SK-N-MC (cell line): Measurements from ENCODE around the gene IFT81.
"Not testable (repeated sequence)": the region's sequence is repeated elsewhere in the genome, so short reads cannot be mapped to it uniquely, and the experiment has no call there.

Experiments used
- DNase-seq: peaks from one replicate; pipeline ENCODE4 v3.0.0-alpha.2; 2011; ENCODE audit warnings: low read depth, low spot score
- H3K27ac ChIP-seq: fragments of 200-600 bp; sonication (generic); 2 replicates; pipeline ENCODE4 v1.5.1; 2016; ENCODE audit warnings: mixed run types
- H3K36me3 ChIP-seq: fragments of 200-600 bp; sonication (generic); 2 replicates; pipeline ENCODE4 v1.6.1; 2017; ENCODE audit warnings: antibody characterized with exemption, low read length, mixed read lengths; ENCODE audit not compliant: insufficient read depth
- H3K4me3 ChIP-seq: fragments of 200-600 bp; sonication (generic); 2 replicates; pipeline ENCODE4 v1.5.1; 2016
- H3K9ac ChIP-seq: fragments of 200-600 bp; sonication (generic); 2 replicates; pipeline ENCODE4 v1.8.0; 2017; ENCODE audit warnings: mixed run types, mixed read lengths; ENCODE audit not compliant: insufficient read length
- H3K9me3 ChIP-seq: fragments of 200-600 bp; sonication (generic); 2 replicates; pipeline ENCODE4 v1.6.1; 2017; ENCODE audit warnings: low read depth, mild to moderate bottlenecking, antibody characterized with exemption, low read length, moderate library complexity, mixed read lengths
- EZH2 ChIP-seq: fragments of 200-600 bp; sonication (generic); IDR thresholded peaks from one replicate; pipeline ENCODE4 v1.6.1; 2017; ENCODE audit warnings: antibody characterized with exemption
- FOXP2 ChIP-seq: optimal IDR thresholded peaks from 2 replicates; pipeline ENCODE3; 2011; ENCODE audit warnings: mild to moderate bottlenecking, moderate library complexity; ENCODE audit not compliant: insufficient read depth; ENCODE audit errors: extremely low read length, control extremely low read depth
- POLR2AphosphoS5 ChIP-seq: IDR thresholded peaks from 2 replicates; pipeline ENCODE4 v1.6.1; 2012; ENCODE audit warnings: mild to moderate bottlenecking, low read depth, low read length, borderline replicate concordance

IFT81 gene

GRCh38 chr12:110200124-110200417 lies 75.9 kb downstream of the IFT81 start:
- H3K36me3 ChIP-seq: peaks cover 22% of the 10 kb centered on the region
- DNase-seq: no peak
- H3K9me3 ChIP-seq: no peaks in the 10 kb centered on the region
- no peak overlapping the region for H3K4me3 ChIP-seq
- no peak overlapping the region for H3K9ac ChIP-seq
- H3K27ac ChIP-seq: no peak overlapping the region
- no peak for TF ChIP-seq FOXP2
- TF ChIP-seq EZH2: no peak
- TF ChIP-seq POLR2AphosphoS5: no peak

- no peak overlapping the region for H3K27ac ChIP-seq
- H3K9ac ChIP-seq: no peak overlapping the region
- H3K4me3 ChIP-seq: no peak overlapping the region
- no peaks in the 10 kb centered on the region for H3K9me3 ChIP-seq
- no peak for TF ChIP-seq FOXP2
- no peak for DNase-seq
- H3K36me3 ChIP-seq: peaks cover 25% of the 10 kb centered on the region
Measured at GRCh38 chr12:110201995-110202394, 77.8 kb downstream of the IFT81 start.

GRCh38 chr12:110203546-110203945 lies 79.4 kb downstream of the IFT81 start:
- H3K27ac ChIP-seq: no peak overlapping the region
- no peak overlapping the region for H3K4me3 ChIP-seq
- no peak for DNase-seq
- no peak overlapping the region for H3K9ac ChIP-seq
- H3K36me3 ChIP-seq: peaks cover 25% of the 10 kb centered on the region
- TF ChIP-seq FOXP2 (no peak), POLR2AphosphoS5 (no peak), EZH2 (no peak)
- H3K9me3 ChIP-seq: no peaks in the 10 kb centered on the region

GRCh38 chr12:110205931-110206330 lies 81.8 kb downstream of the IFT81 start:
- Histone ChIP-seq H3K9me3 (no peaks in the 10 kb centered on the region), H3K9ac (no peak overlapping the region), H3K27ac (peak overlapping the region; percentile 25; the same call in 1 of the 2 replicates), H3K4me3 (no peak overlapping the region), H3K36me3 (peaks cover 25% of the 10 kb centered on the region)
- TF ChIP-seq FOXP2 (no peak), POLR2AphosphoS5 (no peak), EZH2 (no peak)
- no peak for DNase-seq

- not testable (repeated sequence) for H3K9ac ChIP-seq, DNase-seq
- H3K27ac ChIP-seq: peak overlapping the region; percentile 88
Measured at GRCh38 chr12:110211639-110212536, 87.7 kb downstream of the IFT81 start.

GRCh38 chr12:110217996-110218674 lies 94.0 kb downstream of the IFT81 start:
- Histone ChIP-seq H3K4me3 (no peak overlapping the region), H3K27ac (peak overlapping the region; percentile 90), H3K9me3 (peaks cover 3% of the 10 kb centered on the region; the same call in 1 of the 2 replicates), H3K36me3 (peaks cover 9% of the 10 kb centered on the region), H3K9ac (peak overlapping the region; percentile 15)
- TF ChIP-seq FOXP2 (no peak), POLR2AphosphoS5 (no peak), EZH2 (no peak)
- DNase-seq: no peak

More at GRCh38 chr12:110211639-110212536, 87.7 kb downstream of the IFT81 start:
- H3K9me3 ChIP-seq: not testable (repeated sequence)
- peaks cover 12% of the 10 kb centered on the region for H3K36me3 ChIP-seq
- 0 out of 2 replicates have a peak overlapping the region, but pooled peaks have one; percentile 19 for H3K4me3 ChIP-seq

- no peak for DNase-seq
- no peak overlapping the region for H3K9ac ChIP-seq
- TF ChIP-seq FOXP2: no peak
- peak overlapping the region; percentile 34 for H3K27ac ChIP-seq
- H3K9me3 ChIP-seq: no peaks in the 10 kb centered on the region
- no peak overlapping the region for H3K4me3 ChIP-seq
- peaks cover 4% of the 10 kb centered on the region for H3K36me3 ChIP-seq
Measured at GRCh38 chr12:110222027-110222426, 97.9 kb downstream of the IFT81 start.

- peak overlapping the region; percentile 34 for H3K27ac ChIP-seq
- no peak overlapping the region for H3K9ac ChIP-seq
- DNase-seq: no peak
- H3K4me3 ChIP-seq: no peak overlapping the region
- H3K36me3 ChIP-seq: peaks cover 4% of the 10 kb centered on the region
- TF ChIP-seq FOXP2 (no peak), POLR2AphosphoS5 (no peak), EZH2 (no peak)
- no peaks in the 10 kb centered on the region for H3K9me3 ChIP-seq
Measured at GRCh38 chr12:110222433-110222832, 98.3 kb downstream of the IFT81 start.

- H3K27ac ChIP-seq: peak overlapping the region; percentile 93
- H3K9ac ChIP-seq: no peak overlapping the region
- H3K36me3 ChIP-seq: peaks cover 4% of the 10 kb centered on the region
- H3K9me3 ChIP-seq: no peaks in the 10 kb centered on the region
- DNase-seq: no peak
- H3K4me3 ChIP-seq: 0 out of 2 replicates have a peak overlapping the region, but pooled peaks have one; percentile 4
- TF ChIP-seq EZH2 (no peak), FOXP2 (no peak), POLR2AphosphoS5 (no peak)
Measured at GRCh38 chr12:110223777-110224378, 99.7 kb downstream of the IFT81 start.
